Thoracic aorta (tissue), 2 donors: ENCODE measurements around the gene FILIP1. TPM values are rescaled to one million over a fixed set of nuclear protein-coding genes. Genes with fewer than 3 reads are reported as not detected.

Experiments used
- ATAC-seq: fragments of 150-250 bp; one replicate; pipeline ENCODE4 v1.8.0; 2017; ENCODE audit warnings: low read depth; ENCODE audit not compliant: insufficient number of reproducible peaks, low FRiP score
- DNase-seq: peaks from one replicate; pipeline ENCODE4 v3.0.0-alpha.2; 2020; ENCODE audit warnings: low spot score
- H3K27ac ChIP-seq, 2 donors: fragments of 200-600 bp; sonication (generic); 1 replicate in 1 of 2; 2 replicates in 1 of 2; pipeline ENCODE4 v1.5.1; 2016; ENCODE audit warnings: mild to moderate bottlenecking in 2 of 2, moderate library complexity in 2 of 2
- H3K27me3 ChIP-seq: fragments of 200-600 bp; sonication (generic); replicated peaks from 2 replicates; pipeline ENCODE4 v1.6.0; 2016; ENCODE audit warnings: mild to moderate bottlenecking; ENCODE audit not compliant: insufficient read depth
- H3K36me3 ChIP-seq: fragments of 200-600 bp; sonication (generic); one replicate; pipeline ENCODE4 v1.5.1; 2016
- H3K4me1 ChIP-seq, 2 donors: fragments of 200-600 bp; sonication (generic); 1 replicate in 1 of 2; 2 replicates in 1 of 2; pipeline versions ENCODE4 v1.5.1 to v1.6.0; 2016; ENCODE audit warnings: low read depth in 2 of 2, mild to moderate bottlenecking in 1 of 2; ENCODE audit not compliant: control insufficient read depth in 1 of 2
- H3K4me3 ChIP-seq: fragments of 200-600 bp; sonication (generic); 2 replicates; pipeline ENCODE4 v1.5.1; 2016; ENCODE audit warnings: mild to moderate bottlenecking
- H3K9me3 ChIP-seq: fragments of 200-600 bp; sonication (generic); 2 replicates; pipeline ENCODE4 v1.5.1; 2016
- total RNA-seq, 2 donors: library from RNA; depleted of rRNA; stranded (reverse); fragments of >200 nt; gene quantifications; one replicate each; pipeline versions ENCODE4 v1.1.0 to v1.2.3, GENCODE V29; 2016
- TF ChIP-seq, protein P1 (sequence below): fragments of 200-600 bp; sonication (generic); IDR thresholded peaks from one replicate; pipeline ENCODE4 v1.5.1; 2019; ENCODE audit warnings: antibody characterized with exemption

The FILIP1 gene
- total RNA-seq, 2 donors from 2014 or later: 23.4 to 43.8 TPM

DNA sequence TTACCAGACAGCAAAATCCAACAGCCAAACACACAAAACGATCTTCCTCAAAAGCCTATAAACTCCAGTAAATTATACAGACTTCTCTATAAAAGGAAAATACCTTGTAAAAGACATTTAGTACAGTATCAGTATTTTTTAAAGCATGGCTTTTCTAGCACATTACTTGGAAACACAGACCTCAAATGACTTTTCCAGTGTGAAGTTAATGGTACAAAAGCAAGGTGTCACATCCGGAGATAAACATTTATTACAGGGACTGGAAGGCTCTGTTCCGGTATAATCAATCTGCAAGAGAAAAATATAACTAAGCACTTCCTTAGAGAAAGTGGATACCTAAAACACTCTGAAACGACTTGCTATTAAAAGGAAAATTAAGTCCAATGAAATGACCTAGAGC is 226.1 kb downstream of the FILIP1 start:
- TF ChIP-seq, protein P1, sequence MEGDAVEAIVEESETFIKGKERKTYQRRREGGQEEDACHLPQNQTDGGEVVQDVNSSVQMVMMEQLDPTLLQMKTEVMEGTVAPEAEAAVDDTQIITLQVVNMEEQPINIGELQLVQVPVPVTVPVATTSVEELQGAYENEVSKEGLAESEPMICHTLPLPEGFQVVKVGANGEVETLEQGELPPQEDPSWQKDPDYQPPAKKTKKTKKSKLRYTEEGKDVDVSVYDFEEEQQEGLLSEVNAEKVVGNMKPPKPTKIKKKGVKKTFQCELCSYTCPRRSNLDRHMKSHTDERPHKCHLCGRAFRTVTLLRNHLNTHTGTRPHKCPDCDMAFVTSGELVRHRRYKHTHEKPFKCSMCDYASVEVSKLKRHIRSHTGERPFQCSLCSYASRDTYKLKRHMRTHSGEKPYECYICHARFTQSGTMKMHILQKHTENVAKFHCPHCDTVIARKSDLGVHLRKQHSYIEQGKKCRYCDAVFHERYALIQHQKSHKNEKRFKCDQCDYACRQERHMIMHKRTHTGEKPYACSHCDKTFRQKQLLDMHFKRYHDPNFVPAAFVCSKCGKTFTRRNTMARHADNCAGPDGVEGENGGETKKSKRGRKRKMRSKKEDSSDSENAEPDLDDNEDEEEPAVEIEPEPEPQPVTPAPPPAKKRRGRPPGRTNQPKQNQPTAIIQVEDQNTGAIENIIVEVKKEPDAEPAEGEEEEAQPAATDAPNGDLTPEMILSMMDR: no peak
- peak overlapping the region in 1 of 2 donors; percentile 24 for H3K27ac ChIP-seq
- no peak overlapping the region for H3K4me3 ChIP-seq
- H3K36me3 ChIP-seq: no peaks in the 10 kb centered on the region
- H3K9me3 ChIP-seq: no peaks in the 10 kb centered on the region
- H3K27me3 ChIP-seq: no peaks in the 10 kb centered on the region
- ATAC-seq (no peak), DNase-seq (no peak)
- H3K4me1 ChIP-seq: peaks cover 15 to 34% of the 10 kb centered on the region in 2 donors

- Histone ChIP-seq H3K27ac (peak overlapping the region in 1 of 2 donors; percentile 24), H3K27me3 (no peaks in the 10 kb centered on the region), H3K4me3 (no peak overlapping the region), H3K36me3 (no peaks in the 10 kb centered on the region), H3K9me3 (no peaks in the 10 kb centered on the region), H3K4me1 (peaks cover 15 to 27% of the 10 kb centered on the region in 2 donors)
- DNase-seq: no peak
- ATAC-seq: no peak
- TF ChIP-seq, protein P1: peak; percentile 79
These were observed 226.8 kb downstream of the FILIP1 start for GRCh38 chr6:75266716-75267291.

DNA sequence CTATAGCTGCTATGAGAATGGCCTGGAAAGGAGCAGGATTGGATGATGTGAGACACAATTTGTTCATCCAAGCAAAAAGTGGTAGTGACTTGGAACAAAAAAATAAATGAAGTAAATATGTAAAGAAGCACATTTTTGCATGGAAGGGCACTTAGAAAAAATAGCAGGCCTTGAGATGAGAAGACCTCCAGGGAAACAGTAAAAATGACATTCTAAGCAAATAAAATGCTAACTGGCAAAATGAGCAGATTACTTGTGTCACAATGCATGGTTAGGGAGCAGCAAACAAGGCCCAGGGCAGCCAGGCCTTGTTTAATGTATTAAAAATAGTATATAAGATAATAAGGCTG is 230.2 kb downstream of the FILIP1 start:
- H3K9me3 ChIP-seq: no peaks in the 10 kb centered on the region
- DNase-seq: no peak
- no peaks in the 10 kb centered on the region for H3K27me3 ChIP-seq
- TF ChIP-seq, protein P1: no peak
- peaks cover 3% of the 10 kb centered on the region for H3K36me3 ChIP-seq
- no peak overlapping the region for H3K4me3 ChIP-seq
- peaks cover 8 to 19% of the 10 kb centered on the region in 2 donors for H3K4me1 ChIP-seq
- ATAC-seq: no peak
- H3K27ac ChIP-seq: no peak overlapping the region

GRCh38 chr6:75262716-75263400 is 230.7 kb downstream of the FILIP1 start:
- Histone ChIP-seq H3K36me3 (peaks cover 3% of the 10 kb centered on the region), H3K27ac (no peak overlapping the region), H3K27me3 (no peaks in the 10 kb centered on the region), H3K4me3 (no peak overlapping the region), H3K9me3 (no peaks in the 10 kb centered on the region), H3K4me1 (peaks cover 8 to 14% of the 10 kb centered on the region in 2 donors)
- no peak for DNase-seq
- TF ChIP-seq, protein P1: no peak
- no peak for ATAC-seq

- Histone ChIP-seq H3K36me3 (peaks cover 3% of the 10 kb centered on the region), H3K4me1 (no peaks in the 10 kb centered on the region), H3K27me3 (no peaks in the 10 kb centered on the region), H3K4me3 (no peak overlapping the region), H3K9me3 (no peaks in the 10 kb centered on the region), H3K27ac (no peak overlapping the region)
- no peak for ATAC-seq
- TF ChIP-seq, protein P1: no peak
- no peak for DNase-seq
These were observed 232.3 kb downstream of the FILIP1 start for GRCh38 chr6:75261299-75261698.
